SHP77 treated with DMSO at 0.1 percent for 48 hours (cell line): ENCODE measurements around the gene ADAMTSL2.

Experiments
- DNase-seq: peaks from one replicate; lab custom pipeline; 2025; lab: John Stamatoyannopoulos, UW

ADAMTSL2 gene

GRCh38 chr9:133606708-133607025 is 72.2 kb downstream of the ADAMTSL2 start:
- DNase-seq = no peak

- DNase-seq = no peak
Measured at GRCh38 chr9:133607381-133607780, 72.9 kb downstream of the ADAMTSL2 start.

- no peak for DNase-seq
Measured at GRCh38 chr9:133607976-133608375, 73.5 kb downstream of the ADAMTSL2 start.

DNA sequence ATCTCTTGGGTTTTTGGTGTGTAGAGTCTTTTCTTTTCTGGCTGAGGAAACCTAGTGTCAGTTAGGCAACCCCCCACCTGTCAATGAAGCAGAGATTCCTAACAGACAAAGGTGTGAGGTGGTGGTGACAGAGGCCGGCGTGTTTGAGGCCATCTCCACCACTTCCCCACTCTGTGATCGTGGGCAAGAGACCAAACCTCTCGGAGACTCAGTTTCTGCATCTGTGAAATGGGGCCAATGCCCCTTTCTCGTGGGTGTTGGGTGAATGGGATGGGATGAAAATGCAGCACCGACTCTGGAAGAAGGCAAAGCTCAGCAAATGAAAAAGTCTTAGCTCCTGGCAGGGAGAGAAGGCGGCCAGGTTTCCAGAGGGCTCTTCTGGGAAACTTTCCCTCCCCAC is 73.9 kb downstream of the ADAMTSL2 start:
- DNase-seq = no peak

- DNase-seq = no peak
Measured at GRCh38 chr9:133608889-133609288, 74.4 kb downstream of the ADAMTSL2 start.

GRCh38 chr9:133609311-133610098 is 75.0 kb downstream of the ADAMTSL2 start, which contains the start of gene FAM163B:
FAM163B (minus strand) TSS chr9:133609389; CDS start chr9:133580223, 29,166 bp downstream.
- no peak for DNase-seq

GRCh38 chr9:133610845-133611244 is 76.3 kb downstream of the ADAMTSL2 start:
- DNase-seq = no peak

DNA sequence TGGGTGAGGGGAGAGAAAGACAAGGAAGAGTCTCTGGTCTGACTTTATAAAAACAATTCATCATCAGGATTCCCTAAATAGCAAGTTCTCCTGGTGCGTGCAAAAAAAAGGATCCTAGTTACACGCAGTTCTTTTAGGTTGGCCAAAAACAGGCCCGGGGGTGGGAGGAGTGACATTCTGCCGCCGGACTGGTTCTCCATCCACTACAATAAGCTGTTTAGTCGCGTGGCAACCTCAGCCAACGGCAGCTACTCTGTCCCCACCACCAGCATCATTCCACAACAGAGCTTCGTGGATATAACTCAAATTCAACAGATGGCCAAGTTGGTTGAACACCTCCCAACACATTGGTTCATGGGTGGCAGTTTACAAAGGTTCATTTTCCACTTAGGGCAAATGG is 77.5 kb downstream of the ADAMTSL2 start:
- no peak for DNase-seq

GRCh38 chr9:133612816-133613215 is 78.3 kb downstream of the ADAMTSL2 start:
- no peak for DNase-seq

DNA sequence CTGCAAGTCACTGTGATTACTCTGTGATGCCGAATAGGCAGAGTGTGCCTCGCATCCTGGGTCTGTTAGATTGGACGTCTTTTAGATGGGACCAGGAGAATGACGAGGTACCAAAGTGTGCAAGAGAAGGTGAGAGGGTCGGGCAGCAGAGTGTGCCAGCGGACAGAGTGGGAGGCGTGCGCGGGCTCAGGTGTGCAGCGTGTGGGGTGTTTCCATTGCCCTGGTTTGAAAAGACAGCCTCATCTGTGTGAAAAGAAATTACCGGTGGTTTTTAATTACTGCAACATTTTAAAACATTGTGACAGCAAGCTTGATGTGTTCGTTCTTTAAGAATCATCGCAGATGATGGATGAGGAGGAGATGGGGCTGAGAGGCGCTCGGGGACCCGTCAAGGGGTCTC is 78.9 kb downstream of the ADAMTSL2 start:
- no peak for DNase-seq

DNA sequence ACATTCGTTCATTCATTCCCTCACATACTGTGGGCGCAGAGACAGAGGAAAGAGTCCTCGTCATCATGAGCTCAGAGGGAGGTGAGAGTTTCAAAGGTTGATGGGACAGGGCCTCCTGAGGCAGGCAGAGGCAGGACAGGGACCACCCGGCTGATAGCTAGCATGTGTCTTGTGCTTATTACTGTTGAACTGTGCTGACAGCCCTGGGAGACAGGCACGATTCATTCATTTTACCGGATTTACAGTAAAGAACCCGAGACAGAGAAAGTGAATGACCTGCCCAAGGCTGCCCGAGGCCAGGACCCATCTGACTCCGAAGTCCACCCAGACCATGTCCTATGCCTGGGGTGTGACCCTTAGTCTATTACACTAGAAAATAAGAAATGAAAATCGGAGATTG is 79.6 kb downstream of the ADAMTSL2 start:
- no peak for DNase-seq

GRCh38 chr9:133614678-133615077 is 80.2 kb downstream of the ADAMTSL2 start:
- no peak for DNase-seq

- peak; percentile 53 for DNase-seq
Measured at GRCh38 chr9:133615186-133615585, 80.7 kb downstream of the ADAMTSL2 start.

DNA sequence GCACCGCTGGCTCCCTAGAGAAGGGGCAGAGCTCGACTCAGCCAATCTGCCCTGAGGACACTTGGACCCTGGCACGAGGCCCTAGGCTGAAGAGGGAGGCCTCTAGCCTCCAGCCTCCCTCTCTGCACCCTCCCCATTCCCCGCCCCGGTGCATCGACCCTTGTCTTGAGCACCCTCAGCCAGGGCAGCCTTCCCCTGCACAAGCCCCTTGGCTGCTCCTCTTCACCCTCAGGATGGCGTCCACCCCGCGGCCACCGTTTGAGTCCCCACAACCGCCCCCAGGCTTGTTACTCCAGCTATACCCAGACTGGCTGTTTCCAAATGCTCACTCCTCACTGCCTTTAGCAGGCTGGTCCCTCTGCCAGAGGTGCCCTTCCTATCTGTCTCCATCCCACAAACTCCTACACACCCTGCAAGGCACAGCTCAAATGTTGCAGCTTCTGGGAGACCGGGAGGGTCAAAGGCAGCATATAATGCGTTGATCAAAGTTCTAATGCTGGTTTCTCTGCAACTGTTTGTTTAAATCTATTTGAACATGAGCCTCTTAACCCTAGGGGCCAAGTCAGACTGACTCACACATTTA is 81.2 kb downstream of the ADAMTSL2 start:
- no peak for DNase-seq

GRCh38 chr9:133616643-133617405 is 82.3 kb downstream of the ADAMTSL2 start:
- no peak for DNase-seq

DNA sequence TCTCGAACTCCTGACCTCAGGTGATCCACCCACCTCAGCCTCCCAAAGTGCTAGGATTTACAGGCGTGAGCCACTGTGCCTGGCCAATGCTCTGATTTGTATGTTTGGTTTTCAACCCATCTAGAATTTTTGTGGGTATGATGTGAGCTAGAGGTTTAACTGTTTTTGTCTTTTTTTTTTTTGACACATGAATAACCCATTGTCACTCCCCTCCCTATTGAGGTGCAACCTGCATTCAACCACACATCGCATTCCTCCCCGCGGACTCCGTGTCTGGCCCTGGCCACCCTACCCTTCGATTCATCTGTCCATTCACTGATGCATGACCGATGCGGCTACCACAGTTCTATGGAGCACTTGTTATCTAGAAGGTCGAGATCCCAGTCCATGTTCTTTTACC is 84.2 kb downstream of the ADAMTSL2 start:
- DNase-seq = no peak

- no peak for DNase-seq
Measured at GRCh38 chr9:133619791-133620190, 85.3 kb downstream of the ADAMTSL2 start.

DNA sequence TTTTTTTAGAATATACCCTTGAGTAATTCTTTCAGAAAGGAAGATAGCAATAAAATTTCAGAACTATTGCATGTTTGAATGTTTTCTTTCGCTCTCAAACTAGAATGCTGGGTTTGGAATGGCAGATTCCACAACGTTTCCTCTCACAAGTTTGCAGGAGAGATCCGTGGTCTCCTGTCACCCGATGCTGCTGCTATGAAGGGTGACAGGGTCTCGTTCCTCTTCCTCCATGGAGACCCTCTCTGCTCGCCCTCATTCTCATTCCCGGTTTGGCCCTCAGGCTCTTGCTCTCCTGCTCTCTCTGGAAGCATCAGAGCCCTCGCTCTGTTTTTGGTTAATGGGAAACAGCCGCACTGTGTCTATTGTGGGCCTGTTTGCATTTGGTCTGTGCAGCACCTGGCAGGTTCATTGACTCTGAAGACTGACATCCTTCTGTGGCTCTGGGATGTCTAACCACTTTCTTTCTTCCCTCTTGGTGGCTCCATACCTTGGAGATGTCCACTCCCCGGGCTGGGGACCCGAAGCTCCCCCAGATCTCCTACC is 87.3 kb downstream of the ADAMTSL2 start:
- DNase-seq = no peak

DNA sequence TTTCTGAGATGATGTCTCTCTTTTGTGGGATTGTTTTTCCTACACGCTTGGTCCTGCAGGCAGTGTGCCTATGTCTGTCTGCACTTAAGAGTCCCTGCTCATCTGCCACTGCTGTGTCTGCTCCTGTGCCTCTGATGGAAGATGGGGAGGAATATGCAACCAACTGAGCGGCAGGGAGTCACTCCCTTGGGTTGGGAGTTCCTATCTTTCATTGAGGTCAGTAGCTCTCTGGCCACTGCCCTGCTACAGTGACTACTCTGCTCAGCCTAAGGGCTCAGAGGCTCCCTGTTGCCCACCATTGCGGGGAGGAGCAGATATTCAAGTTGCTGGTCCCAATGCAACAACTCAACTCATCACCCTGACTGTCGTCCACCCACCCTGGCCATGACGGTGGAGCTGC is 88.1 kb downstream of the ADAMTSL2 start:
- no peak for DNase-seq
